Skeletal muscle tissue (tissue), 4 donors: ENCODE measurements around the gene FGFR2. TPM values are rescaled to one million over a fixed set of nuclear protein-coding genes. Genes with fewer than 3 reads are reported as not detected.

ENCODE experiments used
- H3K27ac ChIP-seq: one replicate; pipeline ENCODE4 v1.7.0; 2013; ENCODE audit warnings: mild to moderate bottlenecking, low read depth, low read length, inconsistent platforms
- H3K27me3 ChIP-seq, 3 donors: one replicate each; pipeline ENCODE4 v1.7.0; 2013; ENCODE audit warnings: low read length in 3 of 3; ENCODE audit not compliant: control insufficient read depth in 3 of 3, insufficient read depth in 3 of 3
- H3K36me3 ChIP-seq, 3 donors: one replicate each; pipeline ENCODE4 v1.7.0; 2013; ENCODE audit warnings: low read length in 3 of 3; ENCODE audit not compliant: control insufficient read depth in 3 of 3, insufficient read depth in 3 of 3
- H3K4me1 ChIP-seq, 3 donors: one replicate each; pipeline ENCODE4 v1.7.0; 2013; ENCODE audit warnings: low read length in 3 of 3, mild to moderate bottlenecking in 3 of 3; ENCODE audit not compliant: control insufficient read depth in 3 of 3, insufficient read depth in 3 of 3
- H3K4me3 ChIP-seq, 3 donors: one replicate each; pipeline ENCODE4 v1.7.0; 2013; ENCODE audit warnings: low read length in 3 of 3
- H3K9ac ChIP-seq, 3 donors: one replicate each; pipeline ENCODE4 v1.7.0; 2013; ENCODE audit warnings: low read length in 3 of 3, mild to moderate bottlenecking in 3 of 3, moderate library complexity in 2 of 3, low read depth in 1 of 3
- H3K9me3 ChIP-seq, 3 donors: one replicate each; pipeline ENCODE4 v1.7.0; 2013; ENCODE audit warnings: low read length in 3 of 3; ENCODE audit not compliant: control insufficient read depth in 3 of 3
- total RNA-seq: library from RNA; depleted of rRNA; stranded (reverse); fragments of >200 nt; gene quantifications from one replicate; pipeline ENCODE4 v1.2.3, GENCODE V29; 2014
- donor health status: Osteomylitis.

FGFR2 gene
- total RNA-seq, 1 donor from 2014 or later, result 11.5 TPM

- Histone ChIP-seq H3K36me3 (no peaks in the 10 kb centered on the region), H3K4me3 (no peak overlapping the region), H3K9me3 (no peaks in the 10 kb centered on the region), H3K4me1 (peaks cover 0 to 4% (median 4%) of the 10 kb centered on the region in 3 donors), H3K27ac (no peak overlapping the region), H3K9ac (no peak overlapping the region), H3K27me3 (peaks cover 18 to 34% (median 33%) of the 10 kb centered on the region in 3 donors)
These were observed 13.3 kb upstream of the FGFR2 start for GRCh38 chr10:121611393-121612159.

- H3K27me3 ChIP-seq, result peaks cover 26 to 41% (median 38%) of the 10 kb centered on the region in 3 donors
- H3K9ac ChIP-seq, result no peak overlapping the region
- H3K4me1 ChIP-seq, result peaks cover 0 to 4% (median 4%) of the 10 kb centered on the region in 3 donors
- no peak overlapping the region for H3K27ac ChIP-seq
- no peaks in the 10 kb centered on the region for H3K9me3 ChIP-seq
- H3K4me3 ChIP-seq, result no peak overlapping the region
- H3K36me3 ChIP-seq, result no peaks in the 10 kb centered on the region
These were observed 12.6 kb upstream of the FGFR2 start for GRCh38 chr10:121610798-121611323.

- Histone ChIP-seq H3K4me1 (peaks cover 0 to 4% (median 4%) of the 10 kb centered on the region in 3 donors), H3K9me3 (no peaks in the 10 kb centered on the region), H3K9ac (no peak overlapping the region), H3K27me3 (peaks cover 29 to 42% (median 38%) of the 10 kb centered on the region in 3 donors), H3K4me3 (no peak overlapping the region), H3K27ac (no peak overlapping the region), H3K36me3 (no peaks in the 10 kb centered on the region)
These were observed 11.5 kb upstream of the FGFR2 start for GRCh38 chr10:121609426-121610380.

GRCh38 chr10:121608469-121609190, 10.4 kb upstream of the FGFR2 start:
- Histone ChIP-seq H3K9me3 (no peaks in the 10 kb centered on the region), H3K27ac (no peak overlapping the region), H3K4me1 (peaks cover 0 to 4% (median 4%) of the 10 kb centered on the region in 3 donors), H3K36me3 (no peaks in the 10 kb centered on the region), H3K27me3 (peaks cover 29 to 42% (median 38%) of the 10 kb centered on the region in 3 donors), H3K4me3 (no peak overlapping the region), H3K9ac (no peak overlapping the region)

- H3K4me1 ChIP-seq, result peaks cover 0 to 4% (median 4%) of the 10 kb centered on the region in 3 donors
- H3K27ac ChIP-seq, result no peak overlapping the region
- H3K9me3 ChIP-seq, result no peaks in the 10 kb centered on the region
- peaks cover 29 to 39% (median 38%) of the 10 kb centered on the region in 3 donors for H3K27me3 ChIP-seq
- no peak overlapping the region for H3K4me3 ChIP-seq
- no peak overlapping the region for H3K9ac ChIP-seq
- H3K36me3 ChIP-seq, result no peaks in the 10 kb centered on the region
These were observed 9.2 kb upstream of the FGFR2 start for GRCh38 chr10:121607310-121608055.

- Histone ChIP-seq H3K4me3 (no peak overlapping the region), H3K27ac (no peak overlapping the region), H3K27me3 (peaks cover 29 to 47% (median 45%) of the 10 kb centered on the region in 3 donors), H3K36me3 (no peaks in the 10 kb centered on the region), H3K9me3 (no peaks in the 10 kb centered on the region), H3K4me1 (peaks cover 0 to 4% (median 4%) of the 10 kb centered on the region in 3 donors), H3K9ac (no peak overlapping the region)
These were observed 7.5 kb upstream of the FGFR2 start for GRCh38 chr10:121605708-121606107.

GRCh38 chr10:121601458-121601857, 3.2 kb upstream of the FGFR2 start:
- Histone ChIP-seq H3K9me3 (no peaks in the 10 kb centered on the region), H3K9ac (no peak overlapping the region), H3K27ac (no peak overlapping the region), H3K27me3 (peaks cover 40 to 50% (median 49%) of the 10 kb centered on the region in 3 donors), H3K4me3 (no peak overlapping the region), H3K36me3 (no peaks in the 10 kb centered on the region), H3K4me1 (peaks cover 3 to 5% (median 4%) of the 10 kb centered on the region in 3 donors)

- Histone ChIP-seq H3K4me1 (peaks cover 3 to 5% (median 4%) of the 10 kb centered on the region in 3 donors), H3K36me3 (no peaks in the 10 kb centered on the region), H3K9ac (no peak overlapping the region), H3K27ac (no peak overlapping the region), H3K27me3 (peaks cover 39 to 51% (median 51%) of the 10 kb centered on the region in 3 donors), H3K9me3 (no peaks in the 10 kb centered on the region), H3K4me3 (no peak overlapping the region)
These were observed 2.4 kb upstream of the FGFR2 start for GRCh38 chr10:121600611-121601010.

GRCh38 chr10:121599947-121600346, 1.7 kb upstream of the FGFR2 start:
- Histone ChIP-seq H3K27ac (no peak overlapping the region), H3K9me3 (no peaks in the 10 kb centered on the region), H3K27me3 (peaks cover 44 to 56% (median 55%) of the 10 kb centered on the region in 3 donors)

More at GRCh38 chr10:121599947-121600346, 1.7 kb upstream of the FGFR2 start:
- H3K9ac ChIP-seq, result no peak overlapping the region
- no peak overlapping the region for H3K4me3 ChIP-seq
- H3K4me1 ChIP-seq, result peaks cover 3 to 5% (median 4%) of the 10 kb centered on the region in 3 donors
- H3K36me3 ChIP-seq, result no peaks in the 10 kb centered on the region
